Measurements from ENCODE around the gene ARHGAP19.

The ARHGAP19 gene

GRCh38 chr10:97190450-97190849 is 102.0 kb downstream of the ARHGAP19 start:
- no peak for DNase-seq

DNA sequence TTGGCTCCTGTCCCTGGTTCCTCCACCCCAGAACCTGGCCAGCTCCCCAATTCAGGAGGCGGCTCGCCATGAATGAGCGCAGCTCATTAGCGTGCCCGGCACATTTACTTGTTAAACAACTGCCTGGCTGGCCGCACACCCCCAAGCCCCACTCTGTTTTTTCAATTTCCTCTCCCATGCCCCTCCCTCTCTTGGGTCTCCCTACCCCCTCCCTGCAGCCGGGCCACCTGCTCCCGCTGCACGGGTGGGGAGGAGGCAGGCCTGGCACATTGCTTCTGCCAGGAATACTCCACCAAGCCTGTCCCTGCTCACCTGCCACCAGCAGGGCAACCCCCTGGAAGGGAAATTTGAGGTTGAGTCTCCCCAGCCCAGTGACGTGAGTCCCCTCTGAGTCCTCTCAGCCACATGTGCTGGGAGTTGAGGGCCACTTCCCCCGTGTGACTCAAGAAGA is 104.2 kb downstream of the ARHGAP19 start:
- peak; percentile 55 for DNase-seq

- no peak for DNase-seq
Measured at GRCh38 chr10:97186911-97187310, 105.5 kb downstream of the ARHGAP19 start.

GRCh38 chr10:97185326-97186058 is 106.9 kb downstream of the ARHGAP19 start, which contains the start of gene SLIT1:
Gene SLIT1, minus strand, starts transcription at chr10:97185959. Its CDS starts 285 bp downstream, at chr10:97185674.
- DNase-seq, result peak; percentile 51

DNA sequence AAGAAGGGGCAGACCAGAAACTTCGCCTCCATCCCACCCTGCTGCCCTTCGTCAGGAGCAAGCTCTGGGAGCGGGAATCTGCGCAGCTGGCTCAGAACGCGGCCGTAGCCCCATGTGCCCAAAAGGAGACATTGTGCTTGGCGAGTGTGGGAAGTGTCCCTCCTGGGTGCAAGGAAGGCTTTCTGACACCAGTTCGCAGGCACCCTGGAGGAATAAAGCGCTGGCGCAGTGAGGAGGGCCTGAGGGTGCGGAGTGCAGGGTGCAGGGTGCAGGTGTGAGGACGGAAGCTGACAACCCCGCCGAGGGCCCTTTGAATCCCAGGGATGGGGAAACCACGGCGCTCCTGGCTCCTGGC is 107.5 kb downstream of the ARHGAP19 start:
- no peak for DNase-seq

DNA sequence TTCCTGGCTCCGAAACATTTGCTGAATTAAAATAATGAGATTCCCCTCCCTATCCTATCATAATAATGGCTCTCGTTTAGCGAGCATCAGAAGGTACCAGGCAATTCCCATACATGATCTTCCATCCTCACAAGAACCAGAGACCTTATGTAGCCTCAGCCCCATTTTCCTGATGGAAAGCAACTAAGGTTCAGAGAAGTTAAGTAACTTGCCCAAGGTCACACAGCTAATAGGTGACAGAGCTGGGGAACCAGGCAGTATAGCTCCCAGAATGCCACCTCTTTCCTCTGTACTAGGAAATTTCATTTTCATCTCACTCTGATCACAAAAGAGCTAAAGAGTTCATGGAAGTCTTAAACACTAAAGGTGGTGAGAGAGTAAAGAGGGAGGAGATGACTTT is 109.1 kb downstream of the ARHGAP19 start:
- DNase-seq, result no peak

DNA sequence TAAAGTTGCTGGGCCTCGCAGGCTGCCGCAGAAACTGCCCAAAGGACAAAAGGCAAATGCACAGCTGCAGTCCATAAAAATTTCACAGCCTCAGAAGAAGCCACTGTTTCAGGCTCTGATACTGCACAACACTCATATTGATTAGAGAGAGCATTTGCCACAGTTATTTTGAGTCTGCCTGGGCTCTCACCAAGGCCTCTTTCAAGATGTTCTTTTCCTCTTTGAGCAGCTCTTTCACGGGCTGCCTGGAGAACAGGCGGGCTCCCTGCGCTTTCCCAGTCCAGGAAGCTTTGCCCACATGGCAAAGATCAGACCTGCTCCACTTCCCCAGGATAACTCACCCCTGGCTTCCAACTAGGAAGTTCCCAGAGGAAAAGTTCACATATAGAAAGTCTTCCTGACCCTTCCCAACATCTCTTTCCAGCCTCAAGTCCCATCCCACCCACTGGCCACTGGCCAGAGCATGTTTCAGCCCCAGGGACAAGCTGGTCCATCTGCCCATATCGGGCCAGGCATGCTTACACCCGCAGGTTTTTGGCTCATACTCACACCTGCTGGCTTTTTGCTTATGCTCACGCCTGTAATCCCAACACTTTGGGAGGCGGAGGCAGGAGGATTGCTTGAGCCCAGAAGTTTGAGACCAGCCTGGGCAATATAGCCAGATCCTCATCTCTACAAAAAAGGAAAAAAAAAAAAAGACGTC is 110.0 kb downstream of the ARHGAP19 start:
- DNase-seq, result no peak

- no peak for DNase-seq
Measured at GRCh38 chr10:97180986-97181385, 111.5 kb downstream of the ARHGAP19 start.

DNA sequence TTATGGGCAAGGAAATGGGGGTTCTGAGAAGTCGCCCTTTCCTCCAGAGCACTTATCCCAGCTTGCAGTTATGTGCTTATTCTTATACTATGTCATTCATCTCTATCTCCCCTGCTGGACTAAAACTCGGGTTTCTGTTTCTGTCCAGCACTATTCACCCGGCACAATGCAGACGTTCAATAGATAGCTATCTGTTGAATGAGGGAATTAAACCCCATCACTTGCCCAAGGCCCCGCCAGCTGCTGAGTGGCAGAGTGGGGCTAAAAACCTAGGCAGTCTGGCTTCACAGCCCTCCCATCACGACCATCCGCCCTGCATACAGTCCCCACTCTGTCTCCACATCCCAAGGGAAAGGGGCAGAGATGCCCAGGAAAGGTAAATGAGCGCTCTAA is 112.1 kb downstream of the ARHGAP19 start:
- no peak for DNase-seq

- DNase-seq, result no peak
Measured at GRCh38 chr10:97179731-97180362, 112.6 kb downstream of the ARHGAP19 start.

DNA sequence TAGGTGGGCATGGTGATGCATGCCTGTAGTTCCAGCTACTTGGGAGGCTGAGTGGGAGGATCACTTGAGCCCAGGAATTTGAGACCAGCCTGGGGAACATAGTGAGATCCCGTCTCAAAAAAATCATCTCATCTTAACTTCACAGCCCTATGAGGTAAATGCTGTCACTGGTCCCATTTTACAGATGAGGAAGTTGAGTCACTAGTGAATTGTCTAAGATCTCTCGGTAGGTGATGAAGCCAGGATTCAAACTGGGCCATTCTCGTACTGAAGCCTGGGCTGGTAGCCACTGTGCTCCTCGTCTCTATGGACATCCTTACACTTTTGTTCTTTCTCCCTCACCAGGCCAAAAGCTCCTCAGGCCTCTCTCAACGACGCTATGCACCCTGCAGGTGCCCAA is 113.1 kb downstream of the ARHGAP19 start:
- no peak for DNase-seq

DNA sequence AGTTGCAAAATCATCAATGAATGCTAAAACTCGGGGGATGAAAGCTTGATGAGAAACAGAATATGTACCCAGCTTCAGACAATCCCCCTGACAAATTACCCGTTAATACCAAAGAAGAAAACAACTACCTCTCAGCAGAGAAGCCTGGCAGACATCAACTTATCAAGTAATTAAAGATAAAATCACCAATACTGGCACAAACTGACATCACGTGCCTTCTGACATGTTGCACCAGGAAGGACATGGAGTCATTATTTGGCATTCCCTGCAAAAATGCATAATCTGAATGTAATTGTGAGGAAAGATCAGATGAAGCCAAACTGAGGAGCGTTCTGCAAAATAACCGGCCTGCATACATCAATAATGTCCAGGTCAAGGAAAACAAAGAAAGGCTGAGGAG is 114.4 kb downstream of the ARHGAP19 start:
- DNase-seq, result no peak

DNA sequence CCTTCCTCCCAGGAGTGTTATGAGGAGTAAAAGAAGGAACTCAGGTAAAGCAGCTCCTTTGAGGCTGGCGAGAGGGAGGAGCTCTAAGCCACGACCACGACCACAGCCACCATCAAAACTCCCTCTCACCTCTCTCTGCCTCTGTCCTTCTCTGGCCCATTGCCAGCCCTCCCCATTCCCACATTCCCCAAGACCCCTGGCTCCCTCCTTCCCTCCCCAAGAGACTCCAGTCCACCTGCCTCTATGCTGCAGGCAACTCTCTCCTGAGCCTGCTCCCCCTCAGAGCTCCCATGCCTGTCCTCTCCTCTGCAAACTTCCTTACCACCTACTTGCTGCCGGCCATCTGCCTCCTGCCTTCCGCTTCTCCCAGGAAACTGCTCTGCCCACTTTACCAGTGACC is 116.2 kb downstream of the ARHGAP19 start:
- DNase-seq, result no peak

DNA sequence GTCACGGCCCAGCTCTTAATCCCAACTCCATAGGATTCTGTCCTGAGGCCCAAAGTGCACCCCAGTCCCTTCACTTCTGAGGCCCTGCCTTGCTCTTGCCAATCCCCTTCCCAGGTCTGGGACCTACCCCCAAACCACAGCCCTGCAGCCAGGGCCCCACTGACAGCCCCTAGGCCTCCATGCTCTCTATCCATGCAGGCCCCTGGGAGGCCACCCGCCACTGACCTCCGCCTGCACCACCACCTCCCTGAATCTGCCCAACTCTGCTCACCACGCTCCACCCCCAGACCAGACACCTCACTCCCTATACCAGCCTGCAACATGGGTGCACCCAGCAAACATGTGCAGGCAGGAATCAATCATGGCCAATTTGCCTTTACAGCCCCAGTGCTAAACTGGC is 116.9 kb downstream of the ARHGAP19 start:
- DNase-seq, result no peak

GRCh38 chr10:97174941-97175340 is 117.5 kb downstream of the ARHGAP19 start:
- no peak for DNase-seq

DNA sequence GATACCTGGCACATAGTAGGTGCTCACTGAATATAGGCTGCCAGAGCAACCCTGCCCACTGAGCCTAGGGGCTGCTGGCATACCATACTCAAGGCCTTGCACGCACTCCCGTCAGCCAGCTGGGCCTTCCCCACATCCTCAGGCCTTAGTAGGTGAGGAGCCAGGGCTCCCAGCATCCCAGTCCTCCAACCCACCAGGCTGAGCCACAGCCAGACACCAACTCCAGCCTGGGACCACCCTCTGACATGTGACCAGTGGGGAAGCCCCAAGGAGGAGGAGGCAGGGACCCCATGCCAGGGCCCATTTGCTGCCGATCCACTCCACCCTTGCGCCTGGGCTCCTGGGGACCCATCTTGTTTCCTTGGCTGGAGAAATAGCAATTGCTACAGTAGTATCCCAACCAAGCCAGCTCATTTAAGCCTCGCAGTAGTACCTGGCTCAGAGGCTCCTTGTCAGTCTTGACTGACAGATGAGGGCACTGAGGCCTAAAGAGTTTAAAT is 118.1 kb downstream of the ARHGAP19 start:
- DNase-seq, result no peak

GRCh38 chr10:97173036-97173435 is 119.4 kb downstream of the ARHGAP19 start:
- DNase-seq, result no peak
